Uterus (tissue), 2 donors: ENCODE results near the gene CELF2.

Source experiments
- CTCF ChIP-seq, 4 experiments: fragments of 200-600 bp in 2 of 4; fragments of 450-650 bp in 2 of 4; sonication (generic) in 2 of 4; IDR thresholded peaks; one replicate each; pipeline ENCODE4 v1.5.1; 2016 to 2019; ENCODE audit warnings: antibody characterized with exemption in 4 of 4, mild to moderate bottlenecking in 2 of 4, moderate library complexity in 1 of 4
- POLR2A ChIP-seq, 2 donors: fragments of 450-650 bp; IDR thresholded peaks; one replicate each; pipeline ENCODE4 v1.6.1; 2016; ENCODE audit warnings: antibody characterized with exemption in 2 of 2, mild to moderate bottlenecking in 1 of 2, moderate library complexity in 1 of 2

GRCh38 chr10:11357439-11357838 lies 339.8 kb downstream of the CELF2 start:
- TF ChIP-seq CTCF (IDR thresholded peaks at IDR 0.05) (no peak), POLR2A (IDR thresholded peaks at IDR 0.05) (no peak)
